Frontal cortex (tissue), 4 donors: ENCODE results near the gene MED12L. TPM values are rescaled to one million over a fixed set of nuclear protein-coding genes. Genes with fewer than 3 reads are reported as not detected.

Experiments
- DNase-seq, 2 donors: peaks; one replicate each; pipeline ENCODE4 v3.0.0; 2012; ENCODE audit warnings: low spot score in 2 of 2
- FAIRE-seq: peaks from 2 replicates; lab custom pipeline; 2012; peaks lifted over from hg19 to GRCh38; lab: Jason Lieb, UNC
- total RNA-seq: library from RNA; depleted of rRNA; stranded (reverse); fragments of >200 nt; gene quantifications from one replicate; pipeline ENCODE4 v1.2.3, GENCODE V29; 2014
- donor health status: control.
- donor health status: control.
- donor health status: control.

MED12L gene
- total RNA-seq, 1 donor from 2014 or later, result 6.1 TPM

DNA sequence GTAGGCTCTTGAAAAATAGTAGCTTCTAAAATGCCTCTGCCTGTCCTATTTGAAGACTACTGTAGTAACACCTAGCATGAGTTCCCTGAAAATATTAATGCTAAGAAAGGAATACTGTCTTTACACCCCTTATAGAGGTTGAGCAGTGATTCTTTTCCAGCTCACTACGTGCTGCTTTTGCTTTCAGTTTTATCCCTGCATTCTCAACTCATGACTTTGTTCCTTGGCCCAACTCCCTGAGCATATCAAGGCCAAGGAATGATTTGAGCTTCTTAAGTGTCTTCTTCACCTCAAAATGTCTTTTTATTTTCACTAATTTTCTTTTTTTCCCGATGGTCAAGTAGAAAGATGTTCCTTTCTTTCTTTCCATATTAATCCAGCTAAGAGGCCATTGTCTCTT lies 260.4 kb downstream of the MED12L start:
- no peak for FAIRE-seq

DNA sequence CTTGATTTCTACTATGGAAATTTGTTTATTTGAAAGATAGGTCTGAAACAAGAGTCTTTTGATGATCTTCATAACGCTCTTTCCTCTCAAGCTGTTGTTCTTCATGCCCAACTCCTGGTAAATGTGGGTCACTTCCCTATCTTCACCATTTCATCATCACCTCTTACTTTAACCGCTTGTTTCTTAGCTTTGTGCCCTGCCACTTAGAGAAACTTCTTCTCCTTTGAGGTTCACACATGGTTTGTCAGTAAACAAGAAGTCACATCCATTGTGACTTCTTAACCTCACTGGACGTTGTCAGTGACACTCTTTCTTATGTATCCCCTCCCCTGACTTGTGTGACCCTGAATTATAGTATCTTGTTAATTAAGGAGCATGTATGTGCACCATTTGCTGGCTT lies 260.8 kb downstream of the MED12L start:
- FAIRE-seq (no peak), DNase-seq (no peak)

More for the DNA sequence above, 260.4 kb downstream of the MED12L start:
- DNase-seq, result no peak

DNA sequence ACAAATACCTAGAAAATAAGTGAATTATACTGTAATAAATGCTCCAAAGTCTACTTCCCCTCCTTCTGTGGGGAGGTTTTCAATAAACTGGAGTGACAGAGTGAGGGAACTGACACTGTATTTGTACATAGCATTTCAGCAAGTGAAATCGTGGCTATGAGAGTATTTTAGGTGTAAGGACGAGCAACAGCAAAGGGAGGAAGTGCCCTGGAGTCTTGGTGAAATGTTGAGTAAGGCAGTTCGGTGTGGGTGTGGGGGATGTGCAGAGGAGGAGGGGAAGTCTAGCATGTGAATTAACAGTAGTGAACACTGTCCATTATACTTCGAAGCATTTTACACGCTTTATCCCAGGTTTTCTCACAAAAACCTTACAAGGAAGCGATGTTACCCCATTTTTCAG lies 262.0 kb downstream of the MED12L start:
- FAIRE-seq (no peak), DNase-seq (no peak)

- FAIRE-seq, result no peak
- DNase-seq, result no peak
Measured at GRCh38 chr3:151350656-151351055, 265.2 kb downstream of the MED12L start.

DNA sequence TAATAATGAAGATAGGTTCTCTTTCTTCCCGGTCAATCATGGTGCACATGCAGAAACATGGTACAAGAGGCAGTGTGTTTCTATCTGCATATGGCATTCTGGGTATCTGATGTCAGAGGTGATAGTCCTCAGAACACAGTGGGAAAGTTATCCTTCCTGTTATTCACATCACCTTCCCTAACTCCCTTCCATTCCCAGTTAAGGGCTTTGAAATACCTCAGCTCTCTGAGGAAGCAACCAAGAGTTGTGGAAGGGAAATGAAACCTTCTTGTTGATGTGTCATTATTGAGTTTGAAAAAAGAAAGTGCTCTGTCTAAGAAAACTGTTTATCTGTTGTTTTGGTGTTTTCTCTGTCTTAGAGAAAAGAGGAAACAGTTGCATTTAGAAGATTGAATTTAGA lies 265.8 kb downstream of the MED12L start:
- DNase-seq (no peak), FAIRE-seq (no peak)

GRCh38 chr3:151351648-151352047 lies 266.2 kb downstream of the MED12L start:
- DNase-seq (no peak), FAIRE-seq (no peak)

- no peak for FAIRE-seq
Measured at GRCh38 chr3:151356794-151357462, 271.5 kb downstream of the MED12L start.

GRCh38 chr3:151357463-151357850 lies 272.0 kb downstream of the MED12L start:
- DNase-seq (no peak), FAIRE-seq (no peak)

More at GRCh38 chr3:151356794-151357462, 271.5 kb downstream of the MED12L start:
- no peak for DNase-seq

- no peak for DNase-seq
- FAIRE-seq, result no peak
Measured at GRCh38 chr3:151362751-151363174, 277.3 kb downstream of the MED12L start.

GRCh38 chr3:151366993-151367392 lies 281.5 kb downstream of the MED12L start:
- no peak for FAIRE-seq
- no peak for DNase-seq

DNA sequence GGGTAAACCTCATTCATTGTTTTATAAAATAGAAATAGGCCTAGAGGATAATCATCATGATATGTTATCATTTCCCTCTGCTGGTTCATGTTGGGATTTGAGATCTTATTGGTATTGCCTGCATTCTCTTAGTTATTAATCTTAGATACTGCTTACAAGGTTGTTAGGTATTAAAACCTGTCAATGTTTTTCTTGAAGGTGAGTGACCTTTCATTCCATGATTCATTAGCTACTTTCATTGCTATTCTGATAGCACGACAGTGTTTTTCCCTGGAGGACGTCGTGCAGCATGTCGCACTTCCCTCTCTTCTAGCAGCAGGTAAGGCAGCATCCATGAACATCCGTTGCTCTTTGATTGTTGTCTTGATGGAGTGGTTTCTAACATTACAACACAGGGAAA lies 282.0 kb downstream of the MED12L start:
- FAIRE-seq, result no peak

DNA sequence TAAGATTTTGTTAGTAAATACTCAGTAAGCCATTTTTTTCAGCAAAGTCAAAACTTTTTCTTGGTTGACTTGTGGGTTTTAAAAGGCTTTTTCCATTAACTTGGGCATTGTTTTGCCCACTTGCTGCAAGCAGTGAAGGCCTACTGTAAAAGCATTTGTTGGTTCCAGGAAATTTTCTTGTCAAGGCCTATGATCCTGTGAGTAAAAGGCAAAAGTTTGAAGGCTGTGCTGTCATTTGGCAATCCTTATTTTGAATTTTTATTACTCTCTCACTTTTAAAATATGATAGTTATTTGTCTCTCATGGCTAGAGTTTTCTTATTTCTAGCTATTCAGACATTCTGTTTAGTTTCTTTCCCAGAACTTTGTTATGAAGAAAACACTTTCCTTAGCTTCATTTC lies 286.1 kb downstream of the MED12L start:
- DNase-seq (no peak), FAIRE-seq (no peak)

More for the DNA sequence above, 282.0 kb downstream of the MED12L start:
- no peak for DNase-seq

GRCh38 chr3:151372063-151372820 lies 286.8 kb downstream of the MED12L start:
- DNase-seq (no peak), FAIRE-seq (no peak)

DNA sequence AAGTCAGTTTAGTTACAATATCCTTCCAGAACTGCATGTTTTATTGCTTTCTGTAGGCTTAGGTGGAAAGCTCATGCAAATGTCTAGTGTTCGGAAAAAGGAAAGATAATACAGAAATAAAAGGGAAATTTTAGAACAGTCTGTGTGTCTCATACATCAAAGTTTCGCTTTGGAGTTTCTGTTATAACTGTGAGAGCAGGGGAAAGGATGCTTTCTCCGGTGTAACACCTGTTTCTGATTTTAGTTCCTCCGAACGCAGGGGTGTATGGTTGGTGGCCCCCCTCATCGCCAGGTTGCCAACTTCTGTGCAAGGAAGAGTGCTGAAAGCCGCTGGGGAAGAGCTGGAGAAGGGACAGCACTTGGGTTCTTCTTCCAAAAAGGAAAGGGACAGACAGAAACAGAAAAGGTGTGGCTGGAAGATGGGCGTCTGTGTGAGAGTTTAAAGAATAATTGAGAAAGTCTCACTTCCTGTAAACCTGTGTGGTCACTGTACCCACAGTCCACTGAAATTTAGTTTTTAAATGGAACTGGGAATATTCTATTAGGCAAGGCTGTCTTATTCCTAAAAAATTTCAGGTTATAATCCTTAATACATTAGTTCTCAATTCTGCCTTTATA lies 292.4 kb downstream of the MED12L start:
- no peak for FAIRE-seq
- DNase-seq, result no peak

DNA sequence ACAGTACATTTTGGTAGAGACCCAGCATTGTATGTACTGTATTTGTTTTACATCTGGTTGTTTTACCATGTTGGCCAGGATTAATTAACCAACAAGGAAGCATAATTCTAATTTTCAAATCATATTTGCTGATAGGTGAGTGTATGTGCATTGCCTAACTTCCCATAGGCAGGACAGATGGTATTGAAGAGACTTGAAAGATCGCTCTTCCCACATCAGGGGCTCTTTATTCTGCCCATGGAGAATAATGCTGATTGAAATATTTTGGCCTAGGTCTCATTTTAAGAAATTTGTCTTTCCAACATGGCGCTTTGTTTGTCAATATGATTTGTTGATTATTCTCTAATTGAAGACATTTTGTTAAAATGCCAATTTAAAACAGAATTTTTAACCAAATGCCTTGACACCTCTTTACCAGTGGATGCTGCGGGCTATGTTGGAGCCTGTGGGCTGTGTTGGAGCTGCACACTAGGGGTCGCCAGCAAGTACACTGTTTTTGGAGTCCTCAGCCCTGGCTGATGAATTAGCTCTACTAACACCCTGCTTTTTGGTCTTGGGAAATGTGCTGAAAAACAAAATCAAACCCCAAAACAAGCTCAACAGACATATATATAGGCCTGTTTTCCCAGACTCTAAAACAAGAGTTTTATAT lies 293.7 kb downstream of the MED12L start:
- DNase-seq (no peak), FAIRE-seq (no peak)

DNA sequence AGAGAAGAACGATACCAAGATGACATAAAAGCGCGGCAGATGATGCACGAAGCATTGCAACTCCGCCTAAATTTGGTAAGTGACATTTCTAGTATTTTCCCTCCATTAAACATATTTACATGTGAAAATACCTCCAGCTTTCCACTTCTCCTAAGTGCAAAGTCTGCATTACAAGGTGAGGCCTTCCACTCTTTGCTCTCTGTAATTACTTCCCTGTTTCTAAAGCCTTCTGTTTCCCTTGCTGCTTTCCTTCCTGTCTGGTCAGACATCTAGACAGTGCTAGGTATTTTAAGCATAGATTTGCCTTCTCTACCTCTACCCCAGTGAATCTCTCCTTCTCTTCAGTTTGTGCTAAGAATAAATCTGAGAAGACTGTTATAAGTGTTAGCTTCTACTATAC lies 297.2 kb downstream of the MED12L start:
- DNase-seq (no peak), FAIRE-seq (no peak)

DNA sequence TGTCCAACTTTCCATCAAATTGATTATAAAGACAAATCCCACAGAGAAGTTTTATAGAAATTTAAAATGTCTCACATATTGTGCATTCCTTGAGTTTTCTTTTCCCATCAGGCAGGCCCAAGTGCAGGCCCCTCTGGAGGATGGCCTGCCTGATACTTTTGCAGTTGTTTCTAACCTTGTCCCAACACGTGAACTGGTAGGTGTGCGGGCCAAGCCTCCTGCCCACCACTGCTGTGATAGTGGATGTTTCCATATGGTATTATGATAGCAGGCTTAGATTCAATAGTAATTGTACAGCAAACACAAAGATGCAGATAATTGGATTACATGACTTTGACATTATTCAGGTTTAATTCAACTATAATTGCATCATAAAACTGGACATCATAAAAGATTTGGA lies 297.6 kb downstream of the MED12L start:
- no peak for FAIRE-seq
- no peak for DNase-seq

DNA sequence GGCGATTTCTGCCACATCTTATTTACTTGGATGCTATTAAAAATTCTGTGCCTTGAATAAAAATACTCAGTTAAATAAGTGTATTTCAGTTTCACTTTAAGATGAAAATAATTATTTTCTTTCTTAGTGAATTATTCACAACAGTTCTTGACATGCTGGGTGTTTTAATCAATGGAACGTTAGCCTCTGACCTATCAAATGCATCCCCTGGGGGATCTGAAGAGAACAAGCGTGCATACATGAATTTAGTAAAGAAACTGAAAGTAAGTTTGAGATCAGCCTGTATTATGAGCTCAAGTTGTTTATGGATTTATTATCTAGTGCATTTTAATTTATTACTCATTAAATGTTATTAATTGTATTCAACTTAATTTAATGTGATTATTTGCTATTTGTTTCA lies 298.5 kb downstream of the MED12L start:
- DNase-seq (no peak), FAIRE-seq (no peak)

DNA sequence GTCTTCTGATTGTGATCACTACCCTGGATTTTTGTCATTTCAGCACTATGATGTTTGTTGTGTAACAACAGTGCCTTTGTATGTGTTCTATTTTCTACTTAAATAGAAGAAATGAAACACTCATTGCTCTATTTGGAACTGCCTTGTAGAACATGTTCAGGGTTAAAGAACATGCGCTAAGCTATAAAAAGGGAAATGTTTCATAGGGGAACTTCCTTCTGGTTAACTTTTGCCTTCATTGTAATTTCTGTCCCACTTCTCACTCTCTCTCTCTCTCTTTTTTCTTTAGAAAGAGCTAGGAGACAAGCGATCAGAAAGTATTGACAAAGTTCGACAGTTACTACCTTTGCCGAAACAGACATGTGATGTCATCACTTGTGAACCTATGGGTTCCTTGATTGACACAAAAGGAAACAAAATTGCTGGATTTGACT lies 299.3 kb downstream of the MED12L start, which contains the start of gene P2RY12:
Gene P2RY12, minus strand, starts transcription at position 13 of the 434 bp plus-strand sequence. CDS start 45,908 bp downstream, outside the sequence.
- DNase-seq (no peak), FAIRE-seq (no peak)

DNA sequence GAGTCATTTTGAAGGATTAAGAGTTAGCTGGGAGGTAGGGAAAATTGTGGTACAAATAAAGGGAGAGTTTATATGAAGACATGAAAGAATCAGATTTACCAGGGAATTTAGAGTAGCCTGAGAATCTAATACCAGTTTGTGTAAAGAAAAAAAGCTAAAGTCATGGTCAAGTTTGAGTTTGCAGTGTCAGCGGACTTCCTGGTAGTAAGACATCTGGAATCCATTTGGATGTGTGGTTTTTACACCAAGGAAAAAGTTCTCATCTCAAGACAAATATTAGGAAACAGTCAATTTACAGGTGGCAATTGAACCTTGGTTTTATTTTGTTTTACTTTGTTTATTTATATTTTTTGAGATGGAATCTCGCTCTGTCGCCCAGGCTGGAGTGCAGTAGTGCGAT lies 300.6 kb downstream of the MED12L start:
- FAIRE-seq, result no peak
- DNase-seq, result no peak
